ENCODE measurements around the gene F8A3.
"Not testable (repeated sequence)": the region's sequence is repeated elsewhere in the genome, so short reads cannot be mapped to it uniquely, and the experiment has no call there.

- not testable (repeated sequence) for TF ChIP-seq FOXM1 (IDR thresholded peaks at IDR 0.05; ENCODE audit: borderline replicate concordance); FOXK2 (IDR thresholded peaks at IDR 0.05); ARNT (IDR thresholded peaks at IDR 0.05); ELF4 (IDR thresholded peaks at IDR 0.05); SUZ12 (IDR thresholded peaks at IDR 0.05); PKNOX1 (IDR thresholded peaks at IDR 0.05); SP1 (IDR thresholded peaks at IDR 0.05); HDGF (IDR thresholded peaks at IDR 0.05; ENCODE audit: borderline replicate concordance); ZNF384 (IDR thresholded peaks at IDR 0.05); FOXA1 (IDR thresholded peaks at IDR 0.05); NFRKB (IDR thresholded peaks at IDR 0.05); BHLHE40 (IDR thresholded peaks at IDR 0.05; ENCODE audit: borderline replicate concordance); CTBP1 (IDR thresholded peaks at IDR 0.05; ENCODE audit: borderline replicate concordance)
Observed at GRCh38 chrX:155457761-155458447, 516 bp downstream of the F8A3 start.

All from HEK293T (cell line).